HCEC 1CT (cell line): ENCODE data around the gene PCP2.

Source experiments
- DNase-seq: peaks from one replicate; pipeline ENCODE4 v3.0.0-alpha.2; 2017

The PCP2 gene

DNA sequence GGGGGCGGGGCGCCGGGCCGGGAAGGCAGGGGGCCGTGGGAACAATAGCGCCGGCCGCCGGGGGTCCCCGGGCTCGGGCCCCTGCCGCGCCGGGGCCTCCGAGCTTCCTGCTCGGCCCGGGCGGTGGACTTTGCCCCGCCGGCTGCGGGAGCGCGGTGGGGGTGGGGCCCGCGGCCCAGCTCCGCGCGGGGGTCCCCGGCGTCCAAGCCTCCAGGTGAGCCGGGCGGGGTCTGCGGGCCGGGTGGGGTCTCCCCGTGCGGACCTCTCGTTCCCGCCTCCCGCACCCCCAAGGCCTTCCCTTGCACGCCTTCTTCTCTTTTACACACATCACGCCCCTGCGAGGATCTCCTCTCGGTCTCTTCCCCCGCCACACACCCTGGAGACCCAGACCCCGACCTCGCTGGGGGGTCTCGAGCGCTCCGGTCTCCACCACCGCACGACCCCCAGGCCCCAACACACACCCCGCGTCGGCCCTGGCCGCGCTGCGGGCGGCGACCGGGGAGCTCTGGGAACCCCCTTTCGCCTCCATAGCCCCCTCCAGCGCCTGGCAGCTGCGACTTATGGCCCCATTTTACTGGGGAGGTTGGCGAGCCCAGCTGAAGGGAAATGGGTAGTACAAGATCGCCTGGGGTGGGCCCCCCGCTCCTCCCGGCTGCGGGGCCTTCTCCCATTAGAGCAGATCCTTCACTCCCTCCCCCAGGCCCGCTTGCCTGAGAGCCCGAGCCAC lies 37.1 kb downstream of the PCP2 start:
- no peak for DNase-seq

DNA sequence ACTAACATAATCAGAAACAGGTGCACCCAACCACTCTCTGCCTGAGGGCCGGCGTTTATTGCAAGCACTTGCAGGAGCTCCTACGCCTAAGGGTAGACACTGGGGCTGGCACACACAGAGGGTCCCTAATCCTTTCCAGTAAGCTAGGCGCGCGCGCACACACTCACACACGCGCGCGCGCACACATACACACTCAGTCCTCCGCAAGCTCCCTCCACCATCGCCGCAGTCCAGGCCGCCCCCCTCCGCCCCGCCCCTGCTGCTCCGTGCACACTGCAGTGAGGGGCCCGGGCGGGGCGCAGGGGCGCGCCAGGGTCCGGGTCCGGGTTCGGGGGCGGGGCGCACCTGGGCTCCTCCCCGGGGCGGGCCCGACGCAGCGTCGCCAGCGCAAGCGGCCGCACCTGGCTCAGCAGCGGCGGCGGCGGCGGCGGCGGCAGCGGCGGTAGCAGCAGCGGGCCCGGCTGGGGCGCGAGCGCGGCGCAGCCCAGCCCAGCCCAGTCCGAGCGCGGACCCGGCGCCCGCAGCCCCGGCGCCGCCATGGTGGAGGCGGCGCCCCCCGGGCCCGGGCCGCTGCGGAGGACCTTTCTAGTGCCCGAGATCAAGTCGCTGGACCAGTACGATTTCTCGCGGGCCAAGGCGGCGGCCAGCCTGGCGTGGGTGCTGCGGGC lies 37.9 kb downstream of the PCP2 start, which contains the start of gene CAMSAP3:
Gene CAMSAP3 (plus strand): TSS at position 398 of the 668 bp plus-strand sequence. CDS start 140 bp downstream, at position 538.
- no peak for DNase-seq

DNA sequence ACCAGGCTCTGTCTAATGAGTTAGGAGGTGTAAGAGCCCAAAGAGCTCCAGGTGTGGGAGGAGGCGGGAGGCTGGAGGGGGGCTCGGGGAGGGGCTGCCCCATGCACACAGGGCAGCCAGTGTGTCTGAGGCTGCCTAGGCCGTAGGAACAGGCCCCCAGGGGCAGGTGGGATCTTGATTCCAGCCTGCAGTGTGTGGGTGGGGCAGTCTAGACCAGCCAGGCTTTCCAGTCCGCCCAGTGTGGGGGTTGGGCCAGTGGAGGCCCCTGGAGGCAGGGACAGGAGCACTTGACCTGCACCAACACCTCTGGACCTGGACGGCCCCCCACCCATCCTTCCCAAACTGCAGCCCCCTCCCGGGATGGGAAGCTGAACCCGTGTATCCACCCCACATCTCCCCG lies 43.3 kb downstream of the PCP2 start:
- DNase-seq, result no peak

DNA sequence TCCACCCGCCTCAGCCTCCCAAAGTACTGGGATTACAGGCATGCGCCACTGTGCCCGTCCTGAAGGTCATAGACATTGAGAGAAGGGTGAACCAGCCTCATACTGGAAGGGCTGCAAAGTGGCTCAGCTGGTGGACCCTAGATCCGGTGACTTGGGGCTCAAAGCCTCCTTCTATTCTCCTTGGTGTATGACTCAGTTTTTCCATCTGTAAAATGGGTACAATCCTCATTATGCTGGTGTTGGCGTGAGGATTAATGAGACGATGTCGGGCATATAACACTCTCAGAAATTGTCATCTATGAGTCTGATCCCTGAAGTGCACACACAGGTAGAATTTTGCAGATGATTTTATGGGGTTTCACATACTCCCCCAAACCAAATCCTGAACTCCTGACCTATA lies 43.7 kb downstream of the PCP2 start:
- DNase-seq, result no peak

DNA sequence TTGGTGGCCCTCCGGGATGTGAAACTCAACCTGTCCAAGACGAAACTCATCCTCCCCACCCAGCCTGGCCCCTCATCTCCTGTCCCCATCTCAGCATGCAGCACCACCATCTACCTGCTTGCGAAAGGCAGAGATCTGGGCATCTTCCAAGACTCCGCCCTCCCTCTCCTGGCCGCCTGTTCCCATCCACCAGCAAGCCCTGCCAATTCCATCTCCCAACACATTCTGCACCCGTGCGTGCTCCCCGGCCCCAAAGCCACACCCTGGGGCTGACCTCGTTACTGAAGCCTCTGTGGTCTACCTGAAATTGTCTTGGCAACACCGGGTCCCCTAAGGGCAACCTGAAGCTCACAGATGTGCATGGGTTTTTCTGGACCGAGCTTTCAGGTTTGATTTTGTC lies 51.1 kb downstream of the PCP2 start:
- DNase-seq, result no peak
